Fibroblast of the conjunctiva (primary cell): Measurements from ENCODE around the gene PITPNM2.
"Not testable (repeated sequence)": the region's sequence is repeated elsewhere in the genome, so short reads cannot be mapped to it uniquely, and the experiment has no call there.

ENCODE experiments used
- DNase-seq: peaks from one replicate; pipeline ENCODE4 v3.0.0-alpha.2; 2010; ENCODE audit warnings: low read depth

The PITPNM2 gene

DNA sequence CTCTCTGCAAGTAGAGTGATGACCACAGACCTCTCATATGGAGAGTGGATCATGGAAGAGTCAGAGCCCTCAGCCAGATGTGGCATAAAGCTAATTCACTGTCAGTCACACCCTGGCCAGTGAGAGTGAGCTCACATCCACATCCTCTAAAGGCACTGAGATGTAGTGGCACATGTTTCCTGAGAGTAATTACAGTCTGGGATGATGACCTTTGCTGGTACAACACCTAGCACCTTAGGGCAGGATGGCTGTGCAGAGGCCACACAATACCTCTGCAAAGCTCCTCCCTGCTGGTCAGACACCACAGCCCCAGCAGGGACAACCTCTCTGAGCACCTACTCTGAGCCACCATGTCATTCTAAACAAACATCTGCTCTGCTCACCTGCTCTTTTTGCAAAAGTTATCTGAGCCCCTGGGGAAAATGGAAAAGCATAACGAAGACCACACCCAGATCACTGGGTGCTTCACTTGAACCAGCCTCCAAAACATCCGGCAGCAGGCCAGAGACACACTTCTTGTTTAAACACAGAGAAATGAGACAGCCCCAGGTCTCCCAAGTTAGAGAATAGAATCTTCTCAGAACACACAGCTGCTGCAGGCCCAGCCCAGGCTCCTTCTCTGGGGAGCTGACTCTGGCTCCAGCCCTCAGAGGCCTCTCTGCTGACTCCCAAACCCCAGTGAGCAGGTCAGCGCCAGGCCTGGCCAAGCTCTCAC is 30.3 kb downstream of the PITPNM2 start:
- DNase-seq, result no peak

DNA sequence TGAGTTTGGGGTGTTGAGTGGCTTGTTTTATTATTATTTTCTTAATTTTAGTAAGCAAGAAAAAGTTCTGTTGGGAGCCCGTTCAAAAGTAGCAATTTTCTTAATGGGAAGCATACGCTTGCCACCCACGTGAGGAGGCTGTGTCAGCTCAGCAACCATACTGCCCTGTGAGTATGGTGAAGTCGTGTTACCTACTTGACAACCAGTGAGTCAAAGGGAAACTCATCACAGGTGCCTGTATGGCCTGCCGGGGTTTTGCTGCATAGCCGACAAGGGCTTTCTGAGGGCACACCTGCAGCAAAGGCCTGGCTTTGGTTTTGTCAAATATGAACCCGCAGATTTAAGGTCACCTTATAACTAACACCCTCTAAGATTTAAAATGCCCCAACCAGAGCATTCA is 31.1 kb downstream of the PITPNM2 start:
- no peak for DNase-seq

DNA sequence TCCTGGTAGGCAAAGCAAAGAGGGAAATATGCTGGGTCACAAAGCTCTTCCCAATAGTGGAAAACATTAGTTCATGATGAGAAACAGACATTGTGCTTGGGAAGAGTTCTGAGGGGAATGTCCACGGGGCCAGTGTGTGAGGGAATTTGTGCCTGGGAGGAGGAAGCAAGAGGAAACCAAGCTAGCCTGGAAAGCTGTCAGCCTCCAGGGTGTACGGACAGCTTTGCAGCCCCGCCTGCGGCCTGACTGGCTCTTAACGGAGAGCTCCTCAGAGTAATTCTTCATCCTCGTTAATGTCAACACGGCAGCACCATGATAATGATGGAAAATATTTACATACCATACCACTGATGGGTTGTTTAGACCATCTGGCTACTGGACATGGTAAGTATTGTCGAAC is 32.4 kb downstream of the PITPNM2 start:
- no peak for DNase-seq

DNA sequence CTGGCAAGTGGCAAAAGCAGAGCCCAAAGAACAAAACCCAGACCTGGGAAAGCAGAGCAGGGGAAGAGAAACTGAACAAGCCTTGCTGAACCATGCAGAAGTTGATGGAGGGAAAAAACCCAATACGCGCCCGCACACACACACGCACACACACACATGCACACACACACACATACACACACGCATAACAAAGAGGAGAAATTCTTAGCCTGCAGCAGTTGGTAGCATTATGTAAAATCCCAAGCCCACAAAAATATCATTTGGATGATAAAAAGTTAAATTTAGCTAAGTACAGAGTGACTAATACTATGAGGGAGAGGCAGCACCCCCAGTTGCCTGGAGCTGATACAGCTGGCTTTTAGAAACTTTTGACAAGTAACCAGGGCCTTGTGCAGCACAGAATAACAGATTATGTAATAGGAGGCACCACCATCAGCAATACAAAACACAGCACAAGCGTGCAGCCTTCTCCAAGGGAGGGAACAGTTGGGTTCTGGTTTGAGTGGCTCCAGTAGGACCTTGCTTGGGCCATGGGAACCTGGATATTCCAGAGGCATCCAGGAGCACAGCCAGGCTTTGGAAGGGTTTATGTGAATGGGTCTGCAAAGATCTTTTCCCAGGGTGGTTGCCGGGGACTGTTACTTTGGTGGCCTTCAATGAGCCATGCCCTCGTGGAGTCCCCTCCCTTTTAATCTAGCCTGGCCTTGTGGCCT is 35.3 kb downstream of the PITPNM2 start:
- peak; percentile 78 for DNase-seq

DNA sequence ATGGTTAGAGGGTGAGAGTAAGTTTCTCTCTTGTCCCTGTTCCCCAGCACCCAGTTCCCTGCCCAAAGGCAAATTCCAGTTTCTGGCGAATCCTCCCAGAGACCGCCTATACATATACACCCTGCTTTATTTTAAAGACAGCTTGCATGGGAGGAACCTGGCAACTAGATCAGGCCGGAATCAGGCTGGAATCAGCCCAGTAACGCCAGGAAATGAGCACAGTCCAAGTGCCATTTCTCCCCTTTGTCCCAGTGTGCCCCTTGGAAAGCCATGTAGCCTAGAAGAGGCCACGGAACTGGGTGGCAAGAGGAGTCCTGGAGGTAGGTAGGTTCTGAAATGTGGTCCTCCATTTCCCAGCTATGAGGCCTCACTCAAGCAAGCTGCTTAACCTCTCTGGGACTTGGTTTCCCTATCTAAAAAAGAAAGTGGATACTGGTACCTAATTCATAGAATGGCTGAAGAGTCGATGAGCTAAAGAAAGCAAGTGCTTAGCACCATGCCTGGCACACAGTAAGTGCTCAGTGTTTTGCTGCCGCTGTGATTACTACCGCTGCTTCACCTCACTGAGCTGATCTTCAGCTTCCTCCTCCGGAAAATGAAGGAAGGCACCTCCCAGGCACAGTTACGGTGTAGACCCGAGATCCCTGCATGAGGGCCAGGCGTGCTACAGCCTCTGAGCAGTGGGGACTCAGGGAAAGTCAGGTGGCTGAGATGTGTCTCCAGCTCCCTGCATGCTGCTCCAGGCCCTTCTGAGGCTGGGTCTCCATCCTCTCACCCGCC is 36.4 kb downstream of the PITPNM2 start:
- no peak for DNase-seq

DNA sequence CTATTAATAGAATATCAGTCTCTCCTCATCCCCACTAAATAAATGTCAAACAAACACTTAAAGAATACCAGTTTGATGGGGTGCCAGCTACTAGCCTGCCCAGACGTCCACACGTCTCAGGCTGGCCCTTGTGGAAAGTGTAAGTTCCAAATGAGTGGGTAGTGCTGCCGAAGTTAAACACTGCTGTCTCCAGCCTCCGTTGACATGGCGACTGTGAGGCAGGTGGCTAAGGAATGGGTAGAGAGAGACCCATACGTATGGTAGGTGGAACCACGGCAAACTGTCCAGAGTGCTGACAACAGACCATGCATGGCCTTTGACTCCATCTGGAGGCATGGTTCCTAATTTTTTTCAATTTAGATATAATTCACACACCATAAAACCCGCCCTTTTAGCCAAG is 37.9 kb downstream of the PITPNM2 start:
- DNase-seq, result no peak

DNA sequence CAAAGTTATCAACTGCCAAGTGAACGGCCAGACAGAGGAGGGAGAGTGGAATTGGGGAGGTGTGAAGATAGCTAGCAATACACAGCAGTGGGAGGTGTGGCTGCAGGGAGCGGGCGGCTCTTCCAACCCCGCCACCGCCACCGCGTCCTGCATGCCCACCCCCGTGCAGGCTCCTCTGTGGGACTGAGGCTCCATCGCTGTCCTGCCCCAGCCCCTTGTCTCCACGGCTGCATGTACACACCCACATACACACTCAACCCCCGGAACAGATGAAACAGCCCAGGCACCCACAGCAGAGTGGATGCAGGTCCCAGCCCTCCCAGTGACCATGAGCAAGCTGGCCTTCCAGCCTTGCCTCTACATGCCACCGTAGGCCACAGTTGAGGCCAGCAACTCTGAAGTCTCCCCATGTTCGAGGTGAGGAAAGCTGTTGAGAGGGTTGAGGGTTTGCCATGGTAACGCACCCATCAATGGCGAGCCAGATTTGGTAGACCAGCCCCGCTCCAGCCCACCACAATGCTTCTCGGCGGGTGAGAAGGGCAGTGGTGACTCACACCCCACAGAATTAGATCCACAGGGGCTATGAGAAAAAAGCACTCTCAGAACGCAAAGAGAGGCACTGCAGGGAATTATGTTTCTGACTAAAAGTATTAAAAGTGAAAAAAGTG is 39.3 kb downstream of the PITPNM2 start:
- DNase-seq, result no peak

DNA sequence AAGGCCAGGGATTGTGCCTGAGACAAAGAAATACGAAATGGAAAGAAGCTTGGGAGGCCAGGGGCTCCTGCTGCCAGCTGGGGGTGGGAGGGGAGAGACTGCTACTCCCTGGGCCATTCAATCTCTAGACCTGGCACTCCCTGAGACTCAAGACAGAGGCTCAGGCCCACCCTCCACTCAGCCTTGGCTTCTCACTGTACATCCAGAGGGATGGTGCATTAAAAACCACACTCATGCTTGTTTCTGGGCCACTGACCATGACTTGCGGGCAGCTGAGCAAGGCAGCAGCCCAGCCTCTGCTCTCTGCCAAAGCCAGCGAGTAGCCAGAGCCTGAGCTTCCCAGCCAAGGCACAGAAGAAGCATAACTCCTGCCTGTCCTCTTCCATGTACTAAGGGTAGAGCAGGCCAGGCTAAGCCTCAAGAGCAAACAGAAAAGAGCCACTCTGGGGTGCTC is 41.5 kb downstream of the PITPNM2 start:
- DNase-seq, result no peak

DNA sequence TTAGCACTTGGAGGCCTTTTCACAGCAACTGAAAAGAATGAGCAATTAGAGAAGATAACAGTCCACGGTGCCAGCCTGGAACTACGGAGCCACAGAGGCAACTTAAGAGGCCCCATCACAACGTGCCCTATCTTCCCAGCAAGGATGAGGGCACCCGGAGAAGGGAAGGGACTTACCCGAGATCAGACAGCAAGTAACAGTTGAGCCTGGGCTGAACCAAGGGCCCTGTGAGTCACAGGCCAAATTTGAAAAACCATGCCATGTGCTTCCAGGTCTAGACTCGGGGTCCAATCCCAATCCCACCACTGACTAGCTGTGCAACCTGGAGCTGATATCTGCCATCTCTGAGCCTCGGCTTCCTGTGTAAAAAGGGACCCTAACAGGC is 42.2 kb downstream of the PITPNM2 start:
- no peak for DNase-seq

DNA sequence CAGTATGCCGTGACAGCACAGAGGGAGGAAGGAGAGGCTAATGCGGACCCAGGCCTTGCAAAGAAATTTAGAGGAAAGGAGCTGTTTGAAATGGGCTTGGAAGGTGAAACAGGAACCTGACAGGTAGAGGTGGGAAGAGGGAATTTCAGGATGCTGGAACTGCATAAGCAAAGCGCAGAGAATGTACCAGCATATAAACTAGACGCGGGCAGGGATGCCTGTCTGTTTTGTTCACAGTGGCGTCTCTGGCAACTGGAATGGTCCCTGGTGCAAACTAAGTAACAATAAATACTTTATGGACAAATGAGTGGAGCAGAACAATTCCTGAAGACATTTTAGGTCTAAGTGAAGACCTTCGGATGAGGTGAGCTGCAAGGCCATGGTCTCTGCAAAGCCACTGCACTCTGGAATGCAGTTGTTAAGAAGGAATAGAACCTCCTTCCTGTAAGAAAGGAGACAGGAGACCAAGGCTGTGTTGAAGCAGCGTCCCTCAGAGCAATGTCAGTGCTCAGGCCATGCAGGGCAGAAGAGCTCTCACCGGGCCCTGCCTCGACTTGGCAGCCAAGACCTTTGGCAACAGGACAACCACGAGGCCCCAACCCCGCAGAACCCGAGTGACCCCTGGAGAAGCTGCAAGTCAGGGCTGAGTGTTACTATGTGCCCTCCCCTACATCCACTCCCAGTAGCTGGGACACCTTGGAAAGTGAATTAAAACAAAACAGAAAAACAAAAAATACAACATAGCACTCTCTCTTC is 42.8 kb downstream of the PITPNM2 start:
- DNase-seq, result no peak

DNA sequence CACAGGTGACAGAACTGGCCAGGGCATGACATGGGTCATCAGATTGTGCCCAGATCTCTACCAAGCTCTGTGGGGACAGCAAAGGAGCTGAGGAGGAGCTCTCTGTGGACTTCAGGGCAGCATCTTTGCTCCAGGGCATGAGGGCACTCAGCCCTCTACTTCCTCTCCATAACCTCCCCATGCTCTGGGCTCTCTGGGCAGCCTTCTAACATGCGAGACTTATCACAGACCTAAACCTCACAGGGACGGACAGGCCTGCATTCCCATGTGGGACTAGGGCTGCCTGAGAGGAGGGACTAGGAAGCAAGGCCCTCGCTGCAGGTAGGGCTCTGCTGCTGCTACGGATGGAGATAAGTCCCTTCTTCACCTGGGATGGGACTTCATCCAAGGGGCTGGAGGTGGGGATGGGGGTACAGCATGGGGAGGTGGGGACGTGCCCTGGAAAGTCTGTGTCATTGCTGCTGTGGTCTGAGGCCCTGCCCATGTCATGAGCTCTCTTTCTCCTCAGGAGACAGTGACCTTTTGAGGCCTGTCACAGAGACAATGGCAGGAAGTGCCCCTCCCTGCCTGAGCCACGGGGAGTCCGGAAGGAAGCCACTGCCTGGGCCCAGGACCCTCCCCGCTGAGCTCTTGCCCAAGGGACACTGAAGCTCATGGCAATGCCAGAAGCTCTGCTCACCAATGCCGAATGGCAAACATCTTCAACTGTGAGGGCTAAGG is 44.1 kb downstream of the PITPNM2 start:
- DNase-seq, result no peak

DNA sequence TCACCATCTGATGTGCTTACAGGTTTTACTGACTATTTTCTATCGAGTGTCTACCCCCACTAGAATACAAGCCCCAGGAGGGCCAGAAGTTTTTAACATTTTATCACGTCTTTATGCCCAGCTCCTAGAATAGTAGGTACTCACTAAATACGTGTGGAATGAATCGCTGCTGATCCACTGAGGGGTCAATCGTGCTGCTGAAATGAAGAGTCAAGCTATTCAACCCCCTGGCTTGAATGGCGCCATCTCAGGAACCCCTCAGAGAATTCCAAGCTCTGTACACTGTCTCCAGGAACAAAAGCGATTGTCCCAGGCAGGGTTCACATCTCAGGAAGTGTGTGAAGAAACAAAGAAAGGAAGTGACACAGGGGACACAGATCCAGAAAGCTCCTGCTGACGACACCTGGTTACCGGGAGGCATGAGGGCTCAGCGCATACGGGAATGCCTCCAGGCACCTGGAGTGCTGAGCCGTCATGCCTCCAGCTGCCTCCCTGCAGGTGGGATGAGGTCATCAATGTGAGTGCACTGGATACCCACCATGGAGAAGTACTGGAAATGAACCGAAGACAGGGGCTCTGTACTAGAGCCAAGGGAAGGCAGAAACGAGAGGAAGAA is 45.6 kb downstream of the PITPNM2 start:
- no peak for DNase-seq

DNA sequence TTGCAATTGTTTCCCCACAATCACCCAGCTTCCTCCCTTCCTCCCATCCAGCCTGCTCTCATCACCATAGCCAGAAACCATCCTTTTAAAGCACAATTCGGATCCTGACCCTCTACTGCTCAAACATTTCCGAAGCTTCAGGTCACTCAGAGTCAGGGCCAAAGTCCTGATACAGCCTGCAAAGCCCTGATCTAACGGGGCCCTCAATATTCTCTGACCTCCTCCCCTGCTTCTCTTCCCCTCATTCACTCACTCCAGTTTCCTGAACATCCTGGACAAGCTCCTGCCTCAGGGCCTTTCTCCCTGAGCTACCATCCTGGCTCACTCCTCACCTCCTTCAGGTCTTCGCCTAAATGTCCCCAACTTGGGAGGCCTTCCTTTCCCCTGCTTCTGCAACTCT is 46.1 kb downstream of the PITPNM2 start:
- DNase-seq, result no peak

DNA sequence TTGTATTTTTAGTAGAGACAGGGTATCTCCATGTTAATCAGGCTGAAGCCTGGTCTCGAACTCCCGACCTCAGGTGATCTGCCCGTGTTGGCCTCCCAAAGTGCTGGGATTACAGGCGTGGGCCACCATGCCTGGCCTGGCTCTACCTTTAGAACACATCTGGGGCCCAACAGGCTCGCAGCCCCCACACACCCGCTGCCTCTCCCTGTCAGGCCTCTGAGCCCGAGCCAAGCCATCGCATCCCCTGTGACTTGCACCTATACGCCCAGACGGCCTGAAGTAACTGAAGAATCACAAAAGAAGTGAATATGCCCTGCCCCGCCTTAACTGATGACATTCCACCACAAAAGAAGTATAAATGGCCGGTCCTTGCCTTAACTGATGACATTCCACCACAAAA is 46.8 kb downstream of the PITPNM2 start:
- not testable (repeated sequence) for DNase-seq

DNA sequence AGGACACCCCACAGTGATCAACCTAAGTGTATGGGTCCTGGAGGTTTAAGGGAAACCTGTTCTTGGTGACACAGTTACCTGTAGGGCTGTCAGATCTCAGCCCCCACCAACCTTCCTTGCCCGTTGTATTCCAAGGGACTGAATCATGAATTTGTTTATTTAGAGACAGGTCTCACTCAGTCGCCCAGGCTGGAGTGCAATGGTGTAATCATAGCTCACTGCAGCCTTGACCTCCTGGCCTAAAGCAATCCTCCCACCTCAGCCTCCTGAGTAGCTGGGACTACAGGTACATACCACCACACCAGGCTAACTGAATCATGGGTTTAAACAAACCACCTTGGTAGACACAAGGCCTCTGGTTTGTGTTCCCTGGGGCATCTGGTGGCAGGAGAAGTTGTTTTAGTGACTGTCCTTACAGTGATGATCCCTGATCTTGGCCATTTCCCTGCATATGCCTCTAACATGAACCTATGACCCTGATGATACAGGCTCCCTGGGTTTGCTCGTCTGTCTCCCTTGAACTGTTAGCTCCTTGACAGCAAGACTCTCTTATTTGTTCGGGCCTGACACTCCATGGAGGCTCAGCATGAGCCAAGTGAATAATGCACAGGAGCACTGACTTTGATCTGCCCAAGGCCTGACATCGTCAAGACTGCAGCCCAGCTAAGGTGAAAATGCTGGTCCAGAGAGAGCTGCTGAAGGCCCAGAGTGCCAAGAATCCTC is 47.9 kb downstream of the PITPNM2 start:
- no peak for DNase-seq

DNA sequence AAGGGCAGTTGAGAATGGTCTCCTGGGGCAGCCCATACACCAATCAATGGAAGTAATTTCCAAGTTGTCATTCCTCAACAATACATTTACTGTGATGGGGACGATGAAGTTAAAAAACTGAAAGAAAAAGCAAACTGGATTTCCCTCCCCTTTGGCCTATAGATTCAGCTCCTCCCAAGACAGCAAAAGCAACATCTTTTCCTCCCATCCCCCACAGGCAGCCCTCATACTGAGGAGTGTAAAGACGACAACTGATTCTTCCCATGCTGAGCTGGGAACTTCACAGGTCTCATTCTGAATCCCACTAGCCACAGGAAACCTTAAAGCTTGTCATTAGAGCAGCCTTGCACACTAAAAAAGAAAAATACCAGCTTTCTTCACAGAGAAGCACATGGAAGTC is 48.5 kb downstream of the PITPNM2 start:
- DNase-seq, result no peak

DNA sequence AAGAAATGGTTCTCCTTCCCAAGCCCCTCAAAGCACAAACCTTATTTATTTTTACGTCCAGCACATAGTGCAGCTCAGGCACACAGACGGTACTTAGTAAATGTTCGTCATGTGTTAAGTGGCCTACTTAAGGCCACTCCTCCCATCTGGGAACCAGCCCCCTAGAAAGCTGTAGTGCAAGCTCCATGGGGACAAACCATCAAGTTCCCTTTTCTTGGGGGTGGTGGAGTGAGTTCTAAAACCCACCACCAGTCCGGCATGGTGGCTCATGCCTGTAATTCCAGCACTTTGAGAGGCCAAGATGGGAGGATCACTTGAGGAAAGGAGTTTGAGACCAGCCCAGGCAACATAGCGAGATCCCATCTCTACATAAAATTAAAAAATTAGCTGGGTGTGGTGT is 49.4 kb downstream of the PITPNM2 start:
- DNase-seq, result no peak
